Endometrium (tissue), 2 donors: ENCODE measurements around the gene GJB4.
"Not testable (repeated sequence)": the region's sequence is repeated elsewhere in the genome, so short reads cannot be mapped to it uniquely, and the experiment has no call there.

Experiments
- FAIRE-seq: peaks from 2 replicates; lab custom pipeline; 2012; peaks lifted over from hg19 to GRCh38; lab: Jason Lieb, UNC
- donor health status: control.
- donor health status: control.

GJB4 gene

GRCh38 chr1:34800214-34800613 is 40.7 kb downstream of the GJB4 start:
- no peak for FAIRE-seq

- no peak for FAIRE-seq
These were observed 44.2 kb downstream of the GJB4 start for GRCh38 chr1:34803770-34804169.

DNA sequence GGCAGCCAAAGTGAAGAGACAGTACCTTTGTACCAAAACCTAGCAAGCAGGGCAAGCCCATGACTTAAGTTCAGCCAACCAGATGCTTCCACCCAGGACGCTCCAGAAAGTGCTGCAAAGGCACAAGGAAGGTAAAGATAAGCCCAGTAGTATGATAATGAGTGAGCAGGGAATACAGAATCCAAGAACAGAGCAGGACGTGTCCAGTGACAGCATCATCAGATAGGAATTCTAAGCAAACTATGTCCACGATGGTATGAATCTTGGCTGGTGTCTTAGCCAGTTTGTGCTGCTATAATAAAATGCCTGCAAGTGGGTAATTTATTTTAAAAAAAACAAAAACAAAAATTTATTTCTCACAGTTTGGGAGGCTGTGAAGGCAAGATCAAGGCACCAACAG is 46.9 kb downstream of the GJB4 start:
- FAIRE-seq: no peak

GRCh38 chr1:34808051-34808810 is 48.7 kb downstream of the GJB4 start:
- FAIRE-seq: no peak

- not testable (repeated sequence) for FAIRE-seq
These were observed 51.2 kb downstream of the GJB4 start for GRCh38 chr1:34810781-34811180.
